ENCODE measurements around the gene GAPDH. TPM values are rescaled to one million over a fixed set of nuclear protein-coding genes. Genes with fewer than 3 reads are reported as not detected.

Gene GAPDH
- total RNA-seq, 1 donor from 2014 or later = 2,297 TPM

DNA sequence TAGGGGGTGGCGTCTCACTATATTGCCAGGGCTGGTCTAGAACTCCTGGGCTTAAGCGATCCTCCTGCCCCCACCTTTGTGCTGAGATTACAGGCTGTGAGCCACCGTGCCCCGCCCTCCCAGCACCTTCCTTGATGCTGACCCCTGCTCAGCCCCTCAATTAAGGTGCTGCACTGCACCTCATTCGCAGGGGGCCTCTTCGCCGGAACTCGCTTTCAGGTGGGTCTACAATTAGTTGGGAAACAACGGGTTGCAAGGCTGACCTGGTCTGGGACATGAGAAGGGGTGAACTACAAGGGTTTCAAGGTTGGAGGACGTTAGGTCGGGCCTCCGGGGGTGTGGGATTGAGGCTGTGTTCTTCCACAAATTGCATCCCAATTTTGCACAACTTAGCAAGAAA, 35.0 kb downstream of the GAPDH start:
- Histone ChIP-seq H3K9me3 (no peaks in the 10 kb centered on the region), H3K4me1 (peaks cover 10% of the 10 kb centered on the region), H3K4me3 (no peak overlapping the region), H3K27ac (no peak overlapping the region), H3K36me3 (peaks cover 3 to 65% of the 10 kb centered on the region in 2 donors), H3K27me3 (no peaks in the 10 kb centered on the region)
- TF ChIP-seq POLR2A (IDR thresholded peaks at IDR 0.05) = no peak
- intact Hi-C loops (cut with DNase I) = no loop called here
- DNase-seq (ENCODE audit: extremely low spot score in 2 of 2) = no peak

DNA sequence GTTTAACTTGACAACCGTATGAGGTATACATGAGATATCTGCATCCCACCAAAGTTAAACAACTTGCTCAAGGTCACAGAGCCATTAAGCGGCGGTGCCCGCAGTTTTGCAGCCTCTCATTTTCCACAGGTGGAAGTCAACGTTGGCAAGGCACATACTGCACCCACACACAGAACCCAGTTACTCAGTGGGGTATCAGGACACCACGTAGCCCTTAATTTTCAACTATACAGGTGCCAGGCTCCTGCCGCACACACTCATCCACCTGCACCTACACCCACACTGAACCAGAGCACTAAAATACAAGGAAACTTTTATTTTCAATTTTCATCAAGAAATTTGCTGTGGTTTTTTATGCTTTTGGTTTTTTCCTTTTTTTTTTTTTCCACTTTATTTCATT, 35.5 kb downstream of the GAPDH start:
- peaks cover 3 to 66% of the 10 kb centered on the region in 2 donors for H3K36me3 ChIP-seq
- H3K4me1 ChIP-seq = peaks cover 10% of the 10 kb centered on the region
- H3K27me3 ChIP-seq = no peaks in the 10 kb centered on the region
- no peaks in the 10 kb centered on the region for H3K9me3 ChIP-seq
- H3K27ac ChIP-seq = no peak overlapping the region
- no peak for DNase-seq (ENCODE audit: extremely low spot score in 2 of 2)
- TF ChIP-seq, protein P1, sequence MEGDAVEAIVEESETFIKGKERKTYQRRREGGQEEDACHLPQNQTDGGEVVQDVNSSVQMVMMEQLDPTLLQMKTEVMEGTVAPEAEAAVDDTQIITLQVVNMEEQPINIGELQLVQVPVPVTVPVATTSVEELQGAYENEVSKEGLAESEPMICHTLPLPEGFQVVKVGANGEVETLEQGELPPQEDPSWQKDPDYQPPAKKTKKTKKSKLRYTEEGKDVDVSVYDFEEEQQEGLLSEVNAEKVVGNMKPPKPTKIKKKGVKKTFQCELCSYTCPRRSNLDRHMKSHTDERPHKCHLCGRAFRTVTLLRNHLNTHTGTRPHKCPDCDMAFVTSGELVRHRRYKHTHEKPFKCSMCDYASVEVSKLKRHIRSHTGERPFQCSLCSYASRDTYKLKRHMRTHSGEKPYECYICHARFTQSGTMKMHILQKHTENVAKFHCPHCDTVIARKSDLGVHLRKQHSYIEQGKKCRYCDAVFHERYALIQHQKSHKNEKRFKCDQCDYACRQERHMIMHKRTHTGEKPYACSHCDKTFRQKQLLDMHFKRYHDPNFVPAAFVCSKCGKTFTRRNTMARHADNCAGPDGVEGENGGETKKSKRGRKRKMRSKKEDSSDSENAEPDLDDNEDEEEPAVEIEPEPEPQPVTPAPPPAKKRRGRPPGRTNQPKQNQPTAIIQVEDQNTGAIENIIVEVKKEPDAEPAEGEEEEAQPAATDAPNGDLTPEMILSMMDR (IDR thresholded peaks at IDR 0.05) = no peak
- TF ChIP-seq POLR2A (IDR thresholded peaks at IDR 0.05) (no peak), POLR2AphosphoS5 (IDR thresholded peaks at IDR 0.05; ENCODE audit: insufficient read depth in 1 of 2, low read depth in 1 of 2) (no peak)
- no peak overlapping the region for H3K4me3 ChIP-seq
- intact Hi-C loops (cut with DNase I) = no loop called here

DNA sequence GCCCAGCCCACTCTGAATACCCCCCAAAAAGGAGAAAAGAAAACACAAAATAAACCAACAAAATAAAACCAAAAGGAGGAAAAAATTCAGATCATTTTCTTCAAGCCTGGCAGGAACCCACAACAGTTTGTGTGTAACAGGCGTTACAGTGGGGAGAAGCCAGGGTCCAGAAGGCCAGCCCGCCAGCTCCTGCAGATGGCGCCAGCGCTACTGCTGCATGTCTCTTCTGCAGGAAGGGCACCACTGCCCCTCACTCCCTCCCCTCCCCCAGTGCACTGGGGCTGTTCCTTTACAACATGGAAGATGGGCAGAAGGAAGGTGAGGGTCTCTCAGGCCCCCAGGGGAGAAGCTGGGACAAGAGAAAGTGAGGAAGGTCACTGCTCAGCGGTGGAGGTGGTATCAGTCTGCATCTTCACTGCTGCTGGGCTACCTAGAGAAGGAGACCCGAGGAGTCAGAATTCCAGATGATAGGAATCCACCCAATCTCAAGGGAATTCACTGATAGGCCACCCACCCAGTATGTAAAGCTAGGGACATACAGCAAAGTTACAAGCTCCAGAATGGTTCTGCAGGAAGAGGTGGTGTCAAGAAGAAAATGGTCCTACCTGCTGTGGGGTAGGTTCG, 36.1 kb downstream of the GAPDH start:
- Histone ChIP-seq H3K4me1 (peaks cover 10% of the 10 kb centered on the region), H3K36me3 (peaks cover 3 to 65% of the 10 kb centered on the region in 2 donors), H3K27ac (no peak overlapping the region), H3K9me3 (no peaks in the 10 kb centered on the region), H3K4me3 (no peak overlapping the region), H3K27me3 (no peaks in the 10 kb centered on the region)
- TF ChIP-seq, protein P1 (IDR thresholded peaks at IDR 0.05) = no peak
- TF ChIP-seq POLR2AphosphoS5 (IDR thresholded peaks at IDR 0.05; ENCODE audit: insufficient read depth in 1 of 2, low read depth in 1 of 2) = no peak
- no peak for TF ChIP-seq POLR2A (IDR thresholded peaks at IDR 0.05)
- no peak for DNase-seq (ENCODE audit: extremely low spot score in 2 of 2)
- intact Hi-C loops (cut with DNase I) = no loop called here

DNA sequence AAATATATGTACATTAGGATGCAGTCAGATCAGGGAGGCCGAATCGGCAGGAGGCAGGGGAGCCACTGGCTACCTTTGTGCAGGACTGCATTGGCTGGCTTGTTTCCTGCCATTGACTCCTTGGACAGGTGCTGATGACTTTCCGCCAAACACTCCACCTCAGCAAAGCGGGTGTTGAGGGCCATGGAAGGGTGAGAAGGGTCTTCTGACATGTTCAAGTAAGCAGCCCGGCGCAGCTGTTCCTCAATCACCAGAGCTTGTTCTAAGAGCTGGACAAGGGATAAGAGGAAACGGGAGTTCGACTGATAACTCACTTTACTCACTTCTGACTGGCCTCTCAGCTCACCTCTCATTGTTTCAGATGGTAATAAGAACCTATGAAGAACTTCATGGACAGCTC, 38.7 kb downstream of the GAPDH start:
- H3K27ac ChIP-seq = no peak overlapping the region
- no peaks in the 10 kb centered on the region for H3K27me3 ChIP-seq
- TF ChIP-seq, protein P1 (IDR thresholded peaks at IDR 0.05) = no peak
- TF ChIP-seq POLR2AphosphoS5 (IDR thresholded peaks at IDR 0.05; ENCODE audit: insufficient read depth in 1 of 2, low read depth in 1 of 2) = no peak
- TF ChIP-seq POLR2A (IDR thresholded peaks at IDR 0.05) = no peak
- H3K4me1 ChIP-seq = no peaks in the 10 kb centered on the region
- peaks cover 6 to 83% of the 10 kb centered on the region in 2 donors for H3K36me3 ChIP-seq
- no peaks in the 10 kb centered on the region for H3K9me3 ChIP-seq
- DNase-seq (ENCODE audit: extremely low spot score in 2 of 2) = no peak
- H3K4me3 ChIP-seq = no peak overlapping the region
- intact Hi-C loops (cut with DNase I) = no loop called here

DNA sequence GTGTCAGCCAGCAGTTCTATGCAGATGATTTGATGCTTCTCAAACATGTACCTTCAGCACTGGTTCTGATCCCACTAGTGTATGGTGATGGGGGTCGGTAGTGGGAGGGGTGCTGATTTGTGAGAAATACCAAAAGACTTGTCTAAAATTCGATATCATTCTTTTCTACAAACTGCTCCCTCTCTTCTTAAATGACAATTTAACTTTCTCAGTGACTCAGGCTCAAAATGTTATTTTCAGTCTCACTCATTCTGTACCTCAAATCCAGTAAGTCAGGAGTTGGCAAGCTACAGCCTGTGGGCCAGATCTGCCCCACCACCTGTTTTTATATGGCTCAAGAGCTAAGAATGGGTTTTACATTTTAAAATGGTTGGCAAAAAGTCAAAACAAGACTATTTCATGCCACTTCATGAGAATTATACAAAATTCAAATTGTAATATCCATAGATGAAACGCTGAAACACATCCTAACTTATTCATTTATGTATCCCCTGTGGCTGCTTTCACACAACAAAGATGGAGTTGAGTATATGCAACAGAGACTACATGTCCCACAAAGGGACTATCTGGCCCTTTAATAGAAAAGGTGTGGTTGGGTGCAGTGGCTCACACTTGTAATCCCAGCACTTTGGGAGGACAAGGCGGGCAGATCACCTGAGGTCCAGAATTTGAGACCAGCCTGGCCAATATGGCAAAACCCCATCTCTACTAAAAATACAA, 40.4 kb downstream of the GAPDH start:
- TF ChIP-seq POLR2A (IDR thresholded peaks at IDR 0.05) (no peak), POLR2AphosphoS5 (IDR thresholded peaks at IDR 0.05; ENCODE audit: insufficient read depth in 1 of 2, low read depth in 1 of 2) (no peak)
- TF ChIP-seq, protein P1 (IDR thresholded peaks at IDR 0.05) = no peak
- Histone ChIP-seq H3K27me3 (no peaks in the 10 kb centered on the region), H3K4me3 (no peak overlapping the region), H3K36me3 (peaks cover 10 to 95% of the 10 kb centered on the region in 2 donors), H3K4me1 (no peaks in the 10 kb centered on the region), H3K9me3 (no peaks in the 10 kb centered on the region), H3K27ac (no peak overlapping the region)
- intact Hi-C loops (cut with DNase I) = no loop called here
- DNase-seq (ENCODE audit: extremely low spot score in 2 of 2) = no peak
